Activated CD4-positive, alpha-beta T cell treated with anti-CD3 and anti-CD28 coated beads for 24 hours (primary cell): ENCODE data around the gene SOST.
"Not testable (repeated sequence)": the region's sequence is repeated elsewhere in the genome, so short reads cannot be mapped to it uniquely, and the experiment has no call there.

Experiments used
- DNase-seq, 2 donors: peaks; one replicate each; pipeline ENCODE4 v3.0.0-alpha.2; 2020; ENCODE audit warnings: low read depth in 2 of 2

SOST gene

DNA sequence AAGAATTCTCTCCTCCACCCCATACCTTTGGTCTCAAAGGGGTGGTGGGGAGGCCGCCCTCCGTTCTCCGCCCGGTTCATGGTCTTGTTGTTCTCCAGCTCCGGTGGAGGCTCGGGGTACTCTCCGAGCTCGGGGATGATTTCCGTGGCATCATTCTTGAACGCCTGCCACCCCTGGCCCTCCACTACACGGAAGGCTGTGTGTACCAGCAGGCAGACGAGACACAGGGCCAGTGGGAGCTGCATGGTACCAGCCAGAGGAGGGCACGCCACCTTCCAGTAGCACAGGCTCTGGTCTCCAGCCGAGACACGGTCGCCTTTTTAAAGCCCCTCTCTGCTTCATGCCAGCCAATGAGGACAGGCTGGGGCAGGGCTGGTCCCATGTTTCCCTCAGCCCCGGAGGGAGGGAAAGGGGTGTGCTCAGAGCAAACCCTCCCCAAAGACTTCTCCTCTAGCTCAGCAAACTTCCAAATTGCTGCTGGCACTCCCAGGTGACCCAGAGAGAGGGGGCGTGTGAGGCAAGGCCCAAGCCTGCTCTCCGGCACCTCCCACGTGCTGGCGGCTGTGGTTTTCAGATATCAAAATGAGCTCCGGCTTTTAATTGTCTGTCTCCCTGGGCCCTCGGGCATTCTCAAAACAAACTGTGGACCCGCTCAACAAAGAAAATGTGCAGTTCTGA is at the start of gene SOST:
SOST (minus strand) TSS at position 295 of the 678 bp plus-strand sequence; CDS start at position 245, 50 bp downstream.
- no peak for DNase-seq

DNA sequence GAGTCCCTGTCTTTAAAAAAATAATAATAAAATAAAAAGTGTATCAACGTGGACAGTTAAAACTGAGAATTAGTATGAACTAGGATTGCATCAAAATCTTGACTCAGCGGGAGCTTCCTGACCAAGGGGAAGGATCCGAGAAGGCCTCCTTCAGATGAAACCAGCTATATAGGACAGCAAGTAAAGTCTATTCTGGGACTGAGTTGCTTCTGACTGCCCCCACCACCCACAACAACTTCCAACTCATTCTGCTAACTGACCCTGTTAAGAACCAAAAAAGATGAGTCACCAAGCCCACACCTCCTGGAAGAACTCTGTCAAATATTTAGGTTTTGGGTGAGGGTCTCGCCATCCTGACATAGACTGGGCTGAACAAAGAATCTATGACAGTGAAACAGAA is 49.5 kb upstream of the SOST start:
- no peak for DNase-seq

DNA sequence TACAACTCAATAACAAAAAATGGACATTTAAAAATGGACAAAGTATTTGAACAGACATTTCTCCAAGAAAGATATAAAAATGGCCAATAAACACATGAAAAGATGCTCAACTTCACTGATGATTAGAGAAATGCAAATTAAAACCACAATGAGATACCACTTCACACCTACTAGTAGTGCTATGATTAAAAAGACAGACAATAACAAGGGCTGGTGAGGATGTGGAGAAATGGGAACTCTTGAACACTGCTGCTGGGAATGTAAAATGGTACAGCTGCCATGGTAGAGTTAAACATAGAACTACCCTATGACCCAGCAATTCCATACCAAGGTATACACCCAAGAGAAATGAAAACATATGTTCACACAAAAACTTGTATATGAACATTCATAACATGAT is 46.5 kb upstream of the SOST start:
- DNase-seq = no peak

DNA sequence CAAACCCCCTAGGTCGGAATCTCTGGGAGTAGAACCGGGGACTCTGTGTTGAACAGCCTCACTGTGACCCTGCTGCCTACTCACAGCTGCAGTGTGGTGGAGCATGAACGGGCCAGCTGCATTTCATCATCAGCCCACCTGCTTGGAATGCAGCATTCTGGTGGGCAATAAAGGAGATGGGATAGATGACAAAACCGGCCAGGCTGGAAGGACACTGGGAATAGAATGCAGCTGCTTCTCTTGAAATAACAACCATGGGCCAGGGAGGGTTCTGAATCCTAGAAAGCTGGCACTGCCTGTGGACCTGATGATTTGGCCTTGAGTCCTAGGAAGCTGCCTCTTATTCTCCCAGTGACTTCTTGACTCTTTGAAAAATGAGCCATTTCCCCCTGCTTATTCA is 45.2 kb upstream of the SOST start:
- no peak for DNase-seq

DNA sequence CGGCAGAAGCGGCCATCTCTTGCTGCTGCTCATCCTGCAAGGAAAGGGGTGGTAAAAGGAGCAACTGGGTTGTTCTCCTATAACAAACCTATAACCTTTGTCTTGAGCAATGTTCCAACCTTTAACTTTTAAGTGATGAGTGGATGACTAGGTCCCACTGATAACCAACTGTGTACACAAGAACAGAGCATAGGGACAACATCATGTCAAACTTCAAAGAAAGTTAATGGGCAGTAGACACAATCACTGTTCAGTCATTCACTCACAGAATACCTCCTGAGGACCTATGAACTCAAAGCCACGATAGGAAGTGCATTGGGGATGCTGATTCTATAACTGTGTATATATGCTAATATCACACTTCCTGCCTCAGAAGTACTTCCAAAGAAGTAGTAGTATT is 43.3 kb upstream of the SOST start:
- DNase-seq = no peak

DNA sequence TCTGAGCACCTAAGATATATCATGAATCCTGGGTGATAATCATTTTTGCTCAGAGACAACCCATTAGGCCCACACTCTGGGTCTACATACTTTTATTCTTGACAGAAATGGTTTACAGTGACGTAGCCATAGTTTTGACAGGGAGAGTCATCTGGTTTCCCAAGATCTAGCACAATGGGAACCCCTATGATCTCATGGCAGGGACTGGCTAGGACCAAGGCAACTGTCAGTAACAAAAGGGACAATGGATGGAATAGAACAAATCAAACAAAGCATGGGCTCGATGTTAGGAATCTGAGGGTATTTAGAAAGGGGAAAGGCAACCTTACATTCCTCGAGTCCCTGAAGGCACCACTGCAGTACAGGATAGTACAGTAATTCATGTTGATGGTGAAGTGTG is 42.1 kb upstream of the SOST start:
- no peak for DNase-seq

DNA sequence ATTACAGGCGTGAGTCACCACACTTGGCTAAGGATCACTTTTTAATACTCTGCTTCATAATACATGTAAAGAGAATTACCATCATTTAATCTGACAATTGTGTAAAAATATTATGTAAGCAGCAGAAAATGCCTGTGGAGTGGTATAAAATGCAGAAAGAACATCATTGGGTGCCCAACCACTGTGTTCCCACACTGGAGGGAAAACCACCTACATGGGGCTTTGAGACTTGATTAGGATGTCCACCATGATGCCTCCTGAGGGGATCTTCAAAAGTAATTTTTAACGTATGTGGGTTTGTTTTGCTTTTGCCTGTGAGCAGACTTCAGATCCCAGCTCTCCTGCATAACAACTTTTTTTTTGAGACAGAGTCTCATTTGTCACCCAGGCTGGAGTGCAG is 40.5 kb upstream of the SOST start:
- no peak for DNase-seq

DNA sequence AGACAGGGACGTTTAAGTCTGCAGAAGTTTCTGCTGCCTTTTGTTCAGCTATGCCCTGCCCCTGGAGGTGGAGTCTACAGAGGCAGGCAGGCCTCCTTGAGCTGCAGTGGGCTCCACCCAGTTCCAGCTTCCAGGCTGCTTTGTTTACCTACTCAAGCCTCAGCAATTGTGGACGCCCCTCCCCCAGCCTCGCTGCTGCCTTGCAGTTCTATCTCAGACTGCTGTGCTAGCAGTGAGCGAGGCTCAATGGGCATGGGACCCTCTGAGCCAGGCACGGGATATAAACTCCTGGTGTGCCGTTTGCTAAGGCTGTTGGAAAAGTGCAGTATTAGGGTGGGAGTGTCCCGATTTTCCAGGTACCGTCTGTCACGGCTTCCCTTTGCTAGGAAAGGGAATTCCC is 39.4 kb upstream of the SOST start:
- not testable (repeated sequence) for DNase-seq

DNA sequence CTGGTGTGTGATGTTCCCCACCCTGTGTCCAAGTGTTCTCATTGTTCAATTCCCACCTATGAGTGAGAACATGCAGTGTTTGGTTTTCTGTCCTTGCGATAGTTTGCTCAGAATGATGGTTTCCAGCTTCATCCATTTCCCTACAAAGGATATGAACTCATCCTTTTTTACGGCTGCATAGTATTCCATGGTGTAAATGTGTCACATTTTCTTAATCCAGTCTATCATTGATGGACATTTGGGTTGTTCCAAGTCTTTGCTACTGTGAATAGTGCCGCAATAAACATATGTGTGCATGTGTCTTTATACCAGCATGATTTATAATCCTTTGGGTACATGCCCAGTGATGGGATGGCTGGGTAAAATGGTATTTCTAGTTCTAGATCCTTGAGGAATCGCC is 34.1 kb upstream of the SOST start:
- not testable (repeated sequence) for DNase-seq

DNA sequence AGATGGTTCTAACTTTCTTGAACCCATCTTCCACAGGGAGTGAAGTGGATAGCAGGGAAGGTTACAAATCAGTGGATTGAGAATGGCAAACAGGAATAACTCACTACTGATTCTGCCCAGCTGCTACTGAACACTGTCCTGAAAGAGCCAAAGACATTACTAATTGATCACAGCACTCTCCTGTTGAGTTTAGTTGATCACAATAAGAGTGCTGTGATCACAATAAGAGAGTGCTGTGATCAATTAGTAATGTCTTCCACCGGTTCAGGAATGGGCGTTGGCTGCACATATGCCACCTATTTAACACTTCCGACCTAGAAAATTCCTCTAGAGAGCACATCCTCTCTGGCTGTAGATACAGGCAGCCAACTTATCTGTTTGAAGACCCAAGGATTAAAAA is 33.0 kb upstream of the SOST start:
- no peak for DNase-seq

DNA sequence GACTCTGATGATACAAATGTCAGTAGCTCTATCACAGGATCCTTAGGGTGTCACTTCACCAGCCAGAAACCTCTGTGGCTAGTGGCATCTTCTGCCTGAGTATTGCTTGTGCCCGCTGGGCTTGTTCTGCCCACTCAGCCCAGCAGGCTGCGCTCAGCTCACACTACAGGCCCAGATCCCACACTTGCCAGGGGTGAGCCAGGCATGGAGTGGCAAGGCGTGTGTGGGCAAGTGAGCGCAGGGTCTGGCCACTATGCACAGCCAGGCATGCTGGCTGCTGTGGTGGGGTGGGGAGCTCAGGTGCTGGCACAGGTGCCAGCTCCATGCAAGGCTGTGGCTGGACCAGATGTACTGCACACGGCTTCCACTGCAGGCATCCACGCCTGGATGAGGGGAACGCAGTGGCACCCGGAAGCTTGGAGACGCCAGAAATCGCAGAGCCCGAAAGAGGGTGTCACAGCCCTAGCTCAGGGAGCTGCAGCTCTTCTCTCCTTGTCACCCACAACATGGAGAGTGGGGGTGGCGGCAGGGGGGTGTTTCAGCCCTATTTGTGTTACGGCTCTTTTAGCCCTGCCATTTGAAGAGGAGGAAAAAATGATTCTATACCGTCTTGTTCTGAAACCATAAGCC is 31.8 kb upstream of the SOST start:
- DNase-seq = no peak

DNA sequence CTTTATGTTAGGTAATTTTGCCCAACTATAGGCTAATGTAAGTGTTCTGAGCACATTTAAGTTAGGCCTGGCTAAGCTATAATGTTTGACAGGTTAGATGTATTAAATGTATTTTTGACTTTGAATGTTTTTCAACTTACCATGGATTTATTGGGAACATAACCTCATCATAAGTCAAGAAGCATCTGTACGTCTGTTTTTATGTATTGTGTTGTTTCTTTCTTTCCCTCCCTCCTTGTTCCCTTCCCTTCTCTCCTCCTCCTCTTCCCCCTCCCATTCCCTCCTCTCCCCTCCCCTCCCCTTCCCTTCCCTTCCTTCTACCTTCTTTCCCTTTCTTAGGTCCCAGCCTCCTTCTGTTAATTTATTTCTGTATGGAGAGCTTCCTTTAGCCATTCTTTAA is 30.9 kb upstream of the SOST start:
- DNase-seq = no peak

DNA sequence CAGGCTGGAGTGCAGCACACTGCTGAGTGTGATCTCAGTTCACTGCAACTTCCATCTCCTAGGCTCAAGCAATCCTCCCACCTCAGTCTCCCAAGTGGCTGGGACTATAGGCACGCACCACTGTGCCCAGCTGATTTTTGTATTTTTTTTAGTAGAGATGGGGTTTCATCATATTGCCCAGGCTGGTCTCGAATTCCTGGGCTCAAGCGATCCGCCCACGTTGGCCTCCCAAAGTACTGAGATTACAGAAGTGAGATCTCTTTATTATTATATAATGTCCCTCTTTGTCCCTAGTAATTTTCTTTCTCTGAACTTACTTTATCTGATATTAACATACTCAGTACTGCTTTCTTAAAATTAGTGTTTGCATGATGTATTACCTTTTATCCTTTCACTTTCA is 29.9 kb upstream of the SOST start:
- no peak for DNase-seq

DNA sequence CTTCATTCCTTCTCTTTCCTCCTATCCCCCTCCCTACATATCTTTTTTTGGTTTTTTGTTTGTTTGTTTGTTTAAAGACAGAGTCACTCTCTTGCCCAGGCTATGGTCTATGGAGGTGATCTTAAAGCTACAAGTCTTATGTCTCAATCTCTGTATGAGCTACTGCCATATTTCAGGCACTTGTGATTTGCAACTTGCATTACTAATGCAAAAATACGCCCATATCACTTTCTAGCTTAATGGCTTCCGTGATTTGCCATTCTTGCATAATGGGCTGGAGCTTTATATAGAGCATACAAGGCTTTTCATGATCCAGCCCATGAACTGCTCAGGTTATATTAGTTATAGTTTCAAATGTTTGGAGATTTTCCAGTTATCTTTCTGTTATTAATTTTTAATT is 29.1 kb upstream of the SOST start:
- DNase-seq = no peak

DNA sequence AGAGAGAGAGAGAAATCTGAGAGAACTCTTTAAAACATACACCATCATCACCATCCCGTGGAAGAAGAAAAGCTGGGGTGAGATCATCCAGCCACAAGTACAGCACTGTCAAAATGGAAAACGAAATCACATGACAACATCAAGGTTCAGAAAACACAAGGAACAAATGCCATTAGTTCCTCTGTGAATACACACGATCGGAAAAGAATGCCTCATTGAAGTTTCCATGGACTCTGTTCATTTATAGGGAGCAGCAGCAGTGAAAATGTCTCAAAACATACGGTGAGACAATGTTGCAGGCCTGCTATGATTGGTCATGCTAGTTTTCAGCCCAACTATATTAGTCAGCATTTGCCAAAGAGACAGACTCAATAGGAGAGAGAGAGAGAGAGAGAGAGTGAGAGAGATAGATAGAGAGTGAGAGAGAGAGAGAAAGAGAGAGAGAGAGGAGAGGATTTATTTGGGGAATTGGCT is 26.1 kb upstream of the SOST start:
- no peak for DNase-seq

DNA sequence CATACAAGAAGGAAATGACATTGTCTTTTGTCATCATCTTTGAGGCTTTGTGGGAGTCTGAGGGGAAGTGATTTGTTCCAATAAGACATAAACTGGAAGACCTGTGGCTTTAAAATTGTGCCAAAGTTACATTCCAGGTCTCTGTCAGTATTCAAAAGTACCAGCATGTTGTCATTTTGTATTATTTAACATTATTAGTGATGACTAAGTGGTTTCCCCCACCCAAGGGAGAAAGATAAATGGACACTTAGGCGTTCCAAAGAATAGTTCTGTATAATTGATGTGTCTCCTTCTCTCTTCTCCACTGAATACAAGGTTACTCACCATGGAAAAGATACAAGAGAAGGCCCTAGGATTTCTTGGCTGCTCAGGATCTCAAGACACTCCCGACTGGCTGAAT is 25.5 kb upstream of the SOST start:
- DNase-seq = no peak

DNA sequence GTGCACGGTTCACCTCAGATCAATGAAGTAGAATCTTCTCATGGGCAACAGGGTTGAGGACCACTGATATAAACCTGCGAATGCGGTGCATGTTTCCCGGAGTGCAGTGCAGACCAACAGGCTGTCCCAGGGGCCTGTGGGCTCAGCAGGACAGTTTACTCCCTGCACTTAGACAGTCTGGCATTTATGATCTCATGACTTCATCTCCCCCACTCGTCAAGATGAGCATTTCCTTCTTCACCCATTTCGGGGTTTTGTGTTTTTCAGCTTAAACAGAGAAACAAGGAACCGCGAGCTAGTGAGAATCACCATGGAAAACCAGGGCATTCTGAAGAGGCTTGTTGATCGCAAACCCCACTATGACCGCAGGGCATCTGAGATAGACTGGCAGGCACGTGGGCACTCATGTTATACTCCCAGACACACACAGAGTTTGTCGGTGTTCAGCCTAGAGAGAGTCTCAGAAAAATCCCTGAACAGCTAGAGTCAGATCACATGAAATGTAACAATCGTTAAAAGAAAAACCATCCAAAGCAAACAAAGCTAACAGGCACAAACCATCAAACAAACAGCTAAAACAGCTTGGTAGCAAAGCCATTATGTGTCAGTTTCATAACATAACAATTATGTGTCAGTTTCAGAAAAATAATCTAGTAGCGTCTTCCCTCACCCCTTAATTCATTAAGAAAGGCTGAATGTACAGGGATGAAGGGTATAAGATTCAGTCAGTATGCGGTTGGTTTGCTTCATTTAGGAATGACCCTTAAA is 24.5 kb upstream of the SOST start:
- DNase-seq = no peak

DNA sequence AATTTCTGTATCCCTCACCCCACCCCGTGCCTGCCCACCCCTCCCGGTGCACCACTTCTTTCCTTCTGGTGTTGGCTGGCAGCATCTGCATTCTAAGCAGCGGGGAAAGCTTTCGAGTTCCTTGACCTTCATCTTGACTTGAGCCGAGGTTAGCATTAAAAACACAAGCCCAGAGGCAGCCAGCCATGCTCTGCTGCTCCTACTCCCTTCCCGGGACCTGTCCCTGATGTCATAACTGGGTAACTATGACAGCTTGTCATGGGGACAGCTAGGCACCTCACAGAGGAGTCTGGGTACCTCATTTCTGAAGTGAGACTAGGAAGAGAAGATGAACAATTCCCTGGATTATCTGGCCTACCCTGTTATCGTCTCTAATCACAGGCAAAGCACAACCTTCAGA is 21.5 kb upstream of the SOST start, which contains the start of gene CFAP97D1:
CFAP97D1 (plus strand) TSS at position 301 of the 400 bp plus-strand sequence; CDS start at position 329, 28 bp downstream.
- DNase-seq = no peak

DNA sequence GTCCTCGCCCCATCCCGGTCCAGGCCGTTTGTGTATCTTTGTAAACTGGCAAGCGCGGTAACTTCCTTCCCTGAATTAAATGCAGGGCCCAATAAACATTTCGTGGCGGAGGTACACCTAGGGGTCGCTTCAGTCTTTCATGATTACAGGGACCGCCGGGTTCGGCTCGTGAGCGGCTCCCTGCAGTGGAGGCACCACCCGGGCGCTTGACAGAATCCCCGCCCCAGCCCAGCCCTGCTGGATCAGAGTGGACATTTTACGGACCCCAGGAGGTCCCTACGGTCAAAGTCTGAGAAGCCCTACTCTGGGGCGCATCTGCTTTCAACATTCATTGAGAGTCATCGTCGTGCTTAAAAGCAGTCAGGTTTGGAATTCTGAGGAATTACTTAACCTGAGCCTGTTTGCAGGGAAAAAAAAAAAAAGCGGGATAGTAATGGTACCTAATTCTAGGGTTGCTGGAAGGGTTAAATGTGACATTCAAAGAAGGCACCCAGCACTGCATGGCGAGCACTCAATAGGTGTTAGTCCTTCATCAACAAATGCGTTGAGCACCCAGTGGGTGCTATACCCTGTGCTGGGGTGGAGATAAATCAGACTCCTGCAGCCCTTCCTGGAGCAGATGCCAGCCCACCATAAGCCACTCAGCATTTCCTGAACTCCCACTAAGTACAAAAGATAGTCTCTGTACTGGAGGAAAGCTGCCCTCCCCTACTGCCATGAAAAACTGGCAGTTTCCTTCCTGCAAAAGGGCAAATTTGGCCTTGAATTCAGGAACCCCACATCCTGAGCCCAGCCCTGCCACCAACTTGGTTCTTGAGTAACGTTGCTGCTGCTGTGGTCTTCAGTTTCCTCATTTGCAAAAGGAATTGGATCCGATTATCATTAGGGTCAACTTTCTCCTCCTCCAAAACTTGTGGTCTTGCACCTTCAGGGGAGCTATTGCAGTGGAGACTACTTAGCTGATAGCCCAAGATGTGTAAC is 20.8 kb upstream of the SOST start:
- DNase-seq = no peak

DNA sequence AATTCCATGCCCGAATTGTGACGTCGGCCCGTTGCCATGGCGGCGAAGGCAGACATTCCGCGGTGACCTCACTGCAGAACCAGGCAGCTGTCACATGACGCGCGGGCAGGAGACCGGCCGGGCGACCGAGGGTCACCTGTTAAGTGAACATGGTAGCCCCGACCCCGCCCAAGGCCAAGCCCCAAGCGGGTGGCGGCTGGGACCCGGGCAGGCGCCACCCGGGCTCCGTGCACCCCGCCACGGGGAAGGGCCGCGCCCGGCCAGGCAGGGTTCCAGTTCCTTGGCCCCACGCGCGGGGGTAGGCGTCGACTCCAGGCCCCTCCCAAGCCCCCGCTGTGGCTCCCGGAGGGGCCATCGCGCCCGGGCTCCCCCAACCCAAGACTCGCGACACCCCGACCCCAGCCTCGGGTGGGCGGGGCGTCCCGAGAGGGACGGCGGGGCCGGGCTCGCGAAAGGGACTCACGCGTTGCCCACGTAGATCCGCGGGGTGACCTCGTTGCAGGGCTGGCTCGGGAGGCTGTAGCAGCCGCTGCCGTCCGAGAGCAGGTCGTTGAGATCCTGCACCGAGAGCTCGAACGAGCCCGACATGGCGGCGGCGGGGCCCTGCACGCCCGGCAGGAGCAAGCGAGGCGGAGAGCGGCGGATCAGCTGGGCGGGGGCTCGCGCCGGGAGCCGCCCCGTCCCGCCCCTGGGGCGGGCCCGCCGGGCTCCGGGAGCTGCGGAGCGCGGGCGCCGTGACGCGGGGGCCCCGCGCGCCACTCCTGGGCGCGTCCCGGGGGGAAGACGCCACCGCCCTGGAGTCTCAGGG is 19.9 kb upstream of the SOST start, which contains the start of gene DUSP3:
DUSP3 (minus strand) TSS at position 641 of the 808 bp plus-strand sequence; CDS start at position 588, 53 bp downstream.
- DNase-seq = peak; percentile 47 to 56
